ENCODE results near the gene GATB. TPM values are rescaled to one million over a fixed set of nuclear protein-coding genes. Genes with fewer than 3 reads are reported as not detected.
A peak's percentile ranks its signal among the peaks of the same experiment; 100 is the strongest.

GATB gene
- total and polyA plus RNA-seq, 2 experiments from 2014 or later: 17.7 to 18.9 TPM

GRCh38 chr4:151624626-151625565, 135.9 kb downstream of the GATB start:
- no peak for TF ChIP-seq CREB1 (CRISPR knock-in tag; IDR thresholded peaks at IDR 0.05; ENCODE audit: low read depth)
- TF ChIP-seq CTCF (conservative IDR thresholded peaks at IDR 0.05; ENCODE audit: low read depth in 2 of 2): no peak
- TF ChIP-seq, protein P1, sequence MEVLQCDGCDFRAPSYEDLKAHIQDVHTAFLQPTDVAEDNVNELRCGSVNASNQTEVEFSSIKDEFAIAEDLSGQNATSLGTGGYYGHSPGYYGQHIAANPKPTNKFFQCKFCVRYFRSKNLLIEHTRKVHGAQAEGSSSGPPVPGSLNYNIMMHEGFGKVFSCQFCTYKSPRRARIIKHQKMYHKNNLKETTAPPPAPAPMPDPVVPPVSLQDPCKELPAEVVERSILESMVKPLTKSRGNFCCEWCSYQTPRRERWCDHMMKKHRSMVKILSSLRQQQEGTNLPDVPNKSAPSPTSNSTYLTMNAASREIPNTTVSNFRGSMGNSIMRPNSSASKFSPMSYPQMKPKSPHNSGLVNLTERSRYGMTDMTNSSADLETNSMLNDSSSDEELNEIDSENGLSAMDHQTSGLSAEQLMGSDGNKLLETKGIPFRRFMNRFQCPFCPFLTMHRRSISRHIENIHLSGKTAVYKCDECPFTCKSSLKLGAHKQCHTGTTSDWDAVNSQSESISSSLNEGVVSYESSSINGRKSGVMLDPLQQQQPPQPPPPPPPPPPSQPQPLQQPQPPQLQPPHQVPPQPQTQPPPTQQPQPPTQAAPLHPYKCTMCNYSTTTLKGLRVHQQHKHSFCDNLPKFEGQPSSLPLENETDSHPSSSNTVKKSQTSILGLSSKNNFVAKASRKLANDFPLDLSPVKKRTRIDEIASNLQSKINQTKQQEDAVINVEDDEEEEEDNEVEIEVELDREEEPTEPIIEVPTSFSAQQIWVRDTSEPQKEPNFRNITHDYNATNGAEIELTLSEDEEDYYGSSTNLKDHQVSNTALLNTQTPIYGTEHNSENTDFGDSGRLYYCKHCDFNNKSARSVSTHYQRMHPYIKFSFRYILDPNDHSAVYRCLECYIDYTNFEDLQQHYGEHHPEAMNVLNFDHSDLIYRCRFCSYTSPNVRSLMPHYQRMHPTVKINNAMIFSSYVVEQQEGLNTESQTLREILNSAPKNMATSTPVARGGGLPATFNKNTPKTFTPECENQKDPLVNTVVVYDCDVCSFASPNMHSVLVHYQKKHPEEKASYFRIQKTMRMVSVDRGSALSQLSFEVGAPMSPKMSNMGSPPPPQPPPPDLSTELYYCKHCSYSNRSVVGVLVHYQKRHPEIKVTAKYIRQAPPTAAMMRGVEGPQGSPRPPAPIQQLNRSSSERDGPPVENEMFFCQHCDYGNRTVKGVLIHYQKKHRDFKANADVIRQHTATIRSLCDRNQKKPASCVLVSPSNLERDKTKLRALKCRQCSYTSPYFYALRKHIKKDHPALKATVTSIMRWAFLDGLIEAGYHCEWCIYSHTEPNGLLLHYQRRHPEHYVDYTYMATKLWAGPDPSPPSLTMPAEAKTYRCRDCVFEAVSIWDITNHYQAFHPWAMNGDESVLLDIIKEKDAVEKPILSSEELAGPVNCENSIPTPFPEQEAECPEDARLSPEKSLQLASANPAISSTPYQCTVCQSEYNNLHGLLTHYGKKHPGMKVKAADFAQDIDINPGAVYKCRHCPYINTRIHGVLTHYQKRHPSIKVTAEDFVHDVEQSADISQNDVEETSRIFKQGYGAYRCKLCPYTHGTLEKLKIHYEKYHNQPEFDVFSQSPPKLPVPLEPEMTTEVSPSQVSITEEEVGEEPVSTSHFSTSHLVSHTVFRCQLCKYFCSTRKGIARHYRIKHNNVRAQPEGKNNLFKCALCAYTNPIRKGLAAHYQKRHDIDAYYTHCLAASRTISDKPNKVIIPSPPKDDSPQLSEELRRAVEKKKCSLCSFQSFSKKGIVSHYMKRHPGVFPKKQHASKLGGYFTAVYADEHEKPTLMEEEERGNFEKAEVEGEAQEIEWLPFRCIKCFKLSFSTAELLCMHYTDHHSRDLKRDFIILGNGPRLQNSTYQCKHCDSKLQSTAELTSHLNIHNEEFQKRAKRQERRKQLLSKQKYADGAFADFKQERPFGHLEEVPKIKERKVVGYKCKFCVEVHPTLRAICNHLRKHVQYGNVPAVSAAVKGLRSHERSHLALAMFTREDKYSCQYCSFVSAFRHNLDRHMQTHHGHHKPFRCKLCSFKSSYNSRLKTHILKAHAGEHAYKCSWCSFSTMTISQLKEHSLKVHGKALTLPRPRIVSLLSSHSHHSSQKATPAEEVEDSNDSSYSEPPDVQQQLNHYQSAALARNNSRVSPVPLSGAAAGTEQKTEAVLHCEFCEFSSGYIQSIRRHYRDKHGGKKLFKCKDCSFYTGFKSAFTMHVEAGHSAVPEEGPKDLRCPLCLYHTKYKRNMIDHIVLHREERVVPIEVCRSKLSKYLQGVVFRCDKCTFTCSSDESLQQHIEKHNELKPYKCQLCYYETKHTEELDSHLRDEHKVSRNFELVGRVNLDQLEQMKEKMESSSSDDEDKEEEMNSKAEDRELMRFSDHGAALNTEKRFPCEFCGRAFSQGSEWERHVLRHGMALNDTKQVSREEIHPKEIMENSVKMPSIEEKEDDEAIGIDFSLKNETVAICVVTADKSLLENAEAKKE (CRISPR knock-in tag; IDR thresholded peaks at IDR 0.05): no peak
- no peak for TF ChIP-seq EZH2phosphoT487 (IDR thresholded peaks at IDR 0.05; ENCODE audit: unreplicated experiment)
- no peak for TF ChIP-seq ZNF114 (CRISPR knock-in tag; IDR thresholded peaks at IDR 0.05)
- no peak for TF ChIP-seq REST (IDR thresholded peaks at IDR 0.05; ENCODE audit: unreplicated experiment)
- TF ChIP-seq EZH2 (IDR thresholded peaks at IDR 0.05; ENCODE audit: low read depth, unreplicated experiment): no peak
- no peak for TF ChIP-seq JUNB (IDR thresholded peaks at IDR 0.05; ENCODE audit: unreplicated experiment)
- TF ChIP-seq NANOG (IDR thresholded peaks at IDR 0.05; ENCODE audit: borderline replicate concordance): no peak
- no peaks in the 10 kb centered on the region; the same call in 1 of the 2 replicates for H4K20me1 ChIP-seq (replicated peaks; ENCODE audit: insufficient read depth)

More at GRCh38 chr4:151624626-151625565, 135.9 kb downstream of the GATB start:
- H3F3A ChIP-seq (replicated peaks; ENCODE audit: low read depth): no peaks in the 10 kb centered on the region
- no peaks in the 10 kb centered on the region for H3K27me3 ChIP-seq (ENCODE audit: insufficient read depth)
- peak; percentile 61 for ATAC-seq
- no peaks in the 10 kb centered on the region for H3K9me3 Mint-ChIP-seq
- no peak overlapping the region for H3K4me3 ChIP-seq
- H3K27ac ChIP-seq (ENCODE audit: low read depth): no peak overlapping the region
- no peak for DNase-seq (ENCODE audit: low spot score)
- peaks cover 37% of the 10 kb centered on the region for H3K4me1 Mint-ChIP-seq
- no peak overlapping the region for H2AFZ ChIP-seq
- H3K36me3 ChIP-seq (ENCODE audit: insufficient read depth): no peaks in the 10 kb centered on the region
- H3K27ac Mint-ChIP-seq: no peak overlapping the region
- peaks cover 26% of the 10 kb centered on the region for H3K4me1 ChIP-seq (ENCODE audit: insufficient read depth)
- no peaks in the 10 kb centered on the region for H3K9me2 ChIP-seq (ENCODE audit: insufficient read depth)
- peaks cover 12% of the 10 kb centered on the region; the same call in 1 of the 2 replicates for H3K79me2 ChIP-seq (replicated peaks; ENCODE audit: insufficient read depth)
- no peak overlapping the region for H3K4me3 Mint-ChIP-seq
- H3K36me3 Mint-ChIP-seq (ENCODE audit: low read depth): no peaks in the 10 kb centered on the region
- no peak overlapping the region for H3K4me2 ChIP-seq
- no peaks in the 10 kb centered on the region for H3K27me3 Mint-ChIP-seq (ENCODE audit: insufficient read depth, low read depth, poor library complexity)
